Gastroesophageal sphincter (tissue), 4 donors: ENCODE results near the gene ATP5IF1. TPM values are rescaled to one million over a fixed set of nuclear protein-coding genes. Genes with fewer than 3 reads are reported as not detected.

Experiments
- ATAC-seq: fragments of 150-250 bp; one replicate; pipeline ENCODE4 v1.9.1; 2016; ENCODE audit warnings: mild to moderate bottlenecking, moderate library complexity
- H3K27ac ChIP-seq, 4 donors: fragments of 200-600 bp; sonication (generic) in 3 of 4; 1 replicate in 3 of 4; 2 replicates in 1 of 4; pipeline ENCODE4 v1.5.1; 2016 to 2019
- H3K27me3 ChIP-seq: fragments of 200-600 bp; sonication (generic); one replicate; pipeline ENCODE4 v1.5.1; 2019
- H3K36me3 ChIP-seq, 2 donors: fragments of 200-600 bp; sonication (generic); one replicate each; pipeline ENCODE4 v1.5.1; 2019; ENCODE audit warnings: control low read depth in 1 of 2
- H3K4me1 ChIP-seq, 3 donors: fragments of 200-600 bp; sonication (generic); 1 replicate in 2 of 3; 2 replicates in 1 of 3; pipeline ENCODE4 v1.5.1; 2016 to 2019; ENCODE audit warnings: control low read depth in 2 of 3
- H3K4me3 ChIP-seq, 2 donors: fragments of 200-600 bp; sonication (generic); one replicate each; pipeline ENCODE4 v1.5.1; 2019; ENCODE audit warnings: mild to moderate bottlenecking in 1 of 2, moderate library complexity in 1 of 2
- H3K9me3 ChIP-seq, 3 donors: fragments of 200-600 bp; sonication (generic); one replicate each; pipeline ENCODE4 v1.5.1; 2017 to 2019; ENCODE audit warnings: control low read depth in 2 of 3
- CTCF ChIP-seq, 4 experiments: fragments of 200-600 bp in 2 of 4; fragments of 450-650 bp in 2 of 4; sonication (generic) in 1 of 4; IDR thresholded peaks; one replicate each; pipeline ENCODE4 v1.5.1; 2017 to 2019; ENCODE audit warnings: antibody characterized with exemption in 4 of 4, mild to moderate bottlenecking in 2 of 4, moderate library complexity in 2 of 4
- EP300 ChIP-seq: sonication (generic); formaldehyde crosslinking; IDR thresholded peaks from one replicate; pipeline ENCODE4 v1.6.1; 2017; ENCODE audit warnings: antibody characterized with exemption, mild to moderate bottlenecking
- POLR2A ChIP-seq, 2 donors: fragments of 450-650 bp; IDR thresholded peaks; one replicate each; pipeline ENCODE4 v1.6.1; 2017; ENCODE audit warnings: antibody characterized with exemption in 2 of 2, mild to moderate bottlenecking in 2 of 2, moderate library complexity in 1 of 2
- POLR2AphosphoS5 ChIP-seq: sonication (generic); formaldehyde crosslinking; IDR thresholded peaks from one replicate; pipeline ENCODE4 v1.6.1; 2017; ENCODE audit warnings: antibody characterized with exemption
- WGBS, 2 donors: methylation state at CpG; one replicate each; pipeline ENCODE4 v1.1.5; 2018; ENCODE audit warnings: low coverage in 1 of 2; 5-methylcytosine and 5-hydroxymethylcytosine counted together
- total RNA-seq, 4 donors: library from RNA; depleted of rRNA; stranded (reverse); fragments of >200 nt; gene quantifications; one replicate each; pipeline ENCODE4 v1.1.0, GENCODE V29; 2016

Gene ATP5IF1
- total RNA-seq, 4 donors from 2014 or later, result 125 to 266 (median 157) TPM

DNA sequence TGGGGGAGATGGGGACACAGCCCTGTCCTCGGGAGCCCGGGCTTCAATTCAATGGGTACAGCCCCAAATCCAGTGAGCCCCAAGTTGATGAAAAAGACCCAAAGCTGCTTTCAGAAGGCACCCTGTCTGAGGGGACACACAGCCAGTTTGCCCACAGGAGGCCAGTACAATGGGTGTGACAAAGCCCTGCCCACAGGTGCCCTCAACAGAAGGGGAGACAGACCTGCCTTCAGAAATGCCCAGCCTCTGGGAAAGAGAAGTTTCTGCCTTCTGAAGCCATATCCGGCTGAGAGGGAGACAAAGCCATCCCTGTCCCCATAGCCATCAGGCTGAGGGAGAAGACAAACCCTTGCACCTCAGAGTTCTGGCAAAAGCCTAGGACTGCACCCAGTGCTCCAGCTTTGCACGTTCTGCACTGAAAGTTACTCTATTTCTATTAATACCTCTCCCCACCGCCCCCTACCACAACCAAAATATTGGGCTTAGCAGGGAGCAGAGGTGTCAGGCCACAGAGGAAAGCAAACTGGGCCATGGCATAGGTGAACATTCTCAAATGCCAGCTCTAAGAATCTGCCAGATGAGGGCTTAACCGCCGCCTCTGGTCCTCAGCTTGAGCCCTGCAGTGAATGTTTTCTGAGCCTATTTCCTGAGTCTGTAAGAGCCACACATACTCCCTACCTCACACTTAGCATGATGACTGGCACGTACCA lies 41.4 kb upstream of the ATP5IF1 start:
- Histone ChIP-seq H3K27ac (no peak overlapping the region), H3K4me1 (no peaks in the 10 kb centered on the region), H3K9me3 (no peaks in the 10 kb centered on the region), H3K27me3 (no peaks in the 10 kb centered on the region), H3K4me3 (no peak overlapping the region), H3K36me3 (peaks cover 0 to 23% of the 10 kb centered on the region in 2 donors)
- 90 to 100% methylated on average over 2 to 3 of the region's 8 CpGs for WGBS, 2 donors
- ATAC-seq, result no peak
- TF ChIP-seq CTCF (IDR thresholded peaks at IDR 0.05) (no peak), POLR2A (IDR thresholded peaks at IDR 0.05) (no peak), EP300 (no peak), POLR2AphosphoS5 (no peak)

DNA sequence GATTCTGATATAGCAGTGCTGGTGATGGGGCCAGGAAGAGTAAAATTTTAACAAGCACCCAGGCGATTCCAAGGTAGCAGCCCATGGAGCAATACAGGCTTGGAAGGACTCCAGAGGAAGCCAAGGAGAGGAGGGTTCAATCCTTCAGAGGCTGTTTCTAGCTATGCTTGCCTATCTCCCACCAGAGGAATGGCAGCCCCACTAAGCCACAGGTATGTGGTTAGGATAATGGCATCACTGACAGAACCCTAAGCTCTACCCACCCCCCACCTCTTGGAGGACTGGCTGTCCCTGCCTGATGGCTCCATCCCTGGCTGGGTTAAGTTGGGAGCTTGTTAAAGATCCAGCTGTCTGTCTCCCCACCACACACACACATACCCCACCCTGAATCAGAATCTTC lies 40.1 kb upstream of the ATP5IF1 start:
- ATAC-seq, result no peak
- 89 to 100% methylated on average over 1 of the region's 1 CpG for WGBS, 2 donors

DNA sequence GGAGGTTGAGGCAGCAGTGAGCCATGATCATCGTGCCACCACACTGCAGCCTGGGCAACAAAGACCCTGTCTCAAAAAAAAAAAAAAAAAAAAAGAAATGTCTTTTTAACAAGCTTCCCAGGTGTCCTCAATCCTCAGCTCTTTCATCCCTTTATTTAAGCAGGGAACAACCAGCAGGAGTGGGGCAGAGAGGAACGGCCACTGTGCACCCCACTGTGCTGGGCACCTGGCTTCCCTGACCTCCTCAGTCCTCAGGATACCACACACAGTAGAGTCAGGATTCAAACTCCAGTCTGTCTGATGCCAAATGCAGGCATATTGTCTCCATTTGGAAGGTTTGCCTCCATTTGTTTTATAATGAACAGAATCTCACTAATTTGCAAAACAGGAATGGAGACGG lies 39.6 kb upstream of the ATP5IF1 start:
- ATAC-seq, result no peak
- Histone ChIP-seq H3K27me3 (no peaks in the 10 kb centered on the region), H3K27ac (no peak overlapping the region), H3K9me3 (no peaks in the 10 kb centered on the region), H3K4me1 (no peaks in the 10 kb centered on the region), H3K4me3 (no peak overlapping the region), H3K36me3 (peaks cover 0 to 42% of the 10 kb centered on the region in 2 donors)
- TF ChIP-seq POLR2AphosphoS5, result no peak
- no peak for TF ChIP-seq CTCF (IDR thresholded peaks at IDR 0.05)
- no peak for TF ChIP-seq POLR2A (IDR thresholded peaks at IDR 0.05)
- TF ChIP-seq EP300, result no peak
- WGBS, 2 donors, result 74% methylated on average over 3 of the region's 3 CpGs; no CpG with 5 or more reads in 1 of the 2 donors

More for the DNA sequence above, 40.1 kb upstream of the ATP5IF1 start:
- Histone ChIP-seq H3K4me3 (no peak overlapping the region), H3K4me1 (no peaks in the 10 kb centered on the region), H3K27ac (no peak overlapping the region), H3K9me3 (no peaks in the 10 kb centered on the region), H3K36me3 (peaks cover 0 to 36% of the 10 kb centered on the region in 2 donors), H3K27me3 (no peaks in the 10 kb centered on the region)
- TF ChIP-seq CTCF (IDR thresholded peaks at IDR 0.05) (no peak), POLR2AphosphoS5 (no peak), POLR2A (IDR thresholded peaks at IDR 0.05) (no peak), EP300 (no peak)

DNA sequence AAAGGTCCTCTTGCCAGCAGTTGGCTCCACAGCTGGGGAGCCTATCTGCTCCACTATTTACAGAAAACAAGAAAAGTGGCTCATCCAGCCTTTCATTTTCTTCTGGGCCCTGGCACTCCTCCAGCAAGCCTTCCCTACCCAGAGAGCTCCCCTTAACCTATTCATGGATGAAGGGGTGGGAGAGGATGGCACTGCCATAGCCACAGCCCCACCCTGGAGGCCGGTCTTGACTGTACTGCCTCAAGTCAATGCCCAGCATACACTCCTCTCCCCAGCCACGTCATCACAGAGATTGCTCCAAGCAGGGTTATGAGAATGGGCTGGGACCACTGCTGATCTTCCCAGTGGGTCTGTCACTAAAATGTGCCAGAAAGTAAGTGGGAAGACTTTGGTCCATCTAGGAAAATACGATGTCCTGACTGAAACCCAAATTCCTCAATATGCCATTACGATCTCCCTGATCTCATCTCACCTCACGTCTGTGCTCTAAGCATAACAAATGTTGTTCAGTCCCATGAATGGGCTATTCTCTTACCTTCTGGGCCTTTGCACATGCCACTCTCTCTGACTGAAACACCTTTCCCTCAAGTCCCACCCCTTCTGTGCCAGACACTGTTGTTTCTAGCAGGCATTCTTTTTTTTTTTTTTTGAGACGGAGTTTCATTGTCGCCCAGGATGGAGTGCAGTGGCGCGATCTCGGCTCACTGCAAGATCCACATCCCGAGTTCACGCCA lies 38.1 kb upstream of the ATP5IF1 start:
- WGBS, 2 donors, result 83 to 90% methylated on average over 4 to 10 of the region's 12 CpGs
- Histone ChIP-seq H3K9me3 (no peaks in the 10 kb centered on the region), H3K27me3 (no peaks in the 10 kb centered on the region), H3K4me3 (no peak overlapping the region), H3K36me3 (peaks cover 0 to 57% of the 10 kb centered on the region in 2 donors), H3K27ac (no peak overlapping the region), H3K4me1 (no peaks in the 10 kb centered on the region)
- no peak for TF ChIP-seq EP300
- no peak for TF ChIP-seq POLR2AphosphoS5
- no peak for TF ChIP-seq CTCF (IDR thresholded peaks at IDR 0.05)
- TF ChIP-seq POLR2A (IDR thresholded peaks at IDR 0.05), result no peak
- no peak for ATAC-seq
